ENCODE results near the gene RNF166.

RNF166 gene

DNA sequence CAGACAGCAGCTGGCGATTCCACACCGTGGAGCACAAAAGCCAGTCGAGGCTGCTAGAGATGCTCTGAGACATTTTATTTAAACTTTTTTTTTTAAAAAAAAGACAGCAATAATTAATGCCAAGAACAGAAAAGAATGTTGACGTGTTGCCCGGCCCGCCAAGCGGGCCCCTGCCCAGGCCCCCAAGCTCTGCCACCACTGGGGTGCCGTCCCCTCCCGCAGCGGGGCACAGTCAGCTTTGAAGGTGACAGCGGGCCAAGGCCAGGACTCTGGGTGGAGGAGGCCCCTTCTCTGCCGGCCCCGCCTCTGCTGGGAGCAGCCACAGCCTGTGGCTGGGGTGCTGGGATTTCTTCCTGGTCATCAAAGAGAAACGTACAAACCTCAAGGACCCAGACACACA is 9.8 kb downstream of the RNF166 start:
- no peak for DNase-seq (ENCODE audit: low read depth in 2 of 2)
- TF ChIP-seq, protein P1, sequence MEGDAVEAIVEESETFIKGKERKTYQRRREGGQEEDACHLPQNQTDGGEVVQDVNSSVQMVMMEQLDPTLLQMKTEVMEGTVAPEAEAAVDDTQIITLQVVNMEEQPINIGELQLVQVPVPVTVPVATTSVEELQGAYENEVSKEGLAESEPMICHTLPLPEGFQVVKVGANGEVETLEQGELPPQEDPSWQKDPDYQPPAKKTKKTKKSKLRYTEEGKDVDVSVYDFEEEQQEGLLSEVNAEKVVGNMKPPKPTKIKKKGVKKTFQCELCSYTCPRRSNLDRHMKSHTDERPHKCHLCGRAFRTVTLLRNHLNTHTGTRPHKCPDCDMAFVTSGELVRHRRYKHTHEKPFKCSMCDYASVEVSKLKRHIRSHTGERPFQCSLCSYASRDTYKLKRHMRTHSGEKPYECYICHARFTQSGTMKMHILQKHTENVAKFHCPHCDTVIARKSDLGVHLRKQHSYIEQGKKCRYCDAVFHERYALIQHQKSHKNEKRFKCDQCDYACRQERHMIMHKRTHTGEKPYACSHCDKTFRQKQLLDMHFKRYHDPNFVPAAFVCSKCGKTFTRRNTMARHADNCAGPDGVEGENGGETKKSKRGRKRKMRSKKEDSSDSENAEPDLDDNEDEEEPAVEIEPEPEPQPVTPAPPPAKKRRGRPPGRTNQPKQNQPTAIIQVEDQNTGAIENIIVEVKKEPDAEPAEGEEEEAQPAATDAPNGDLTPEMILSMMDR (IDR thresholded peaks at IDR 0.05; ENCODE audit: low read depth, low read length) = no peak
- H3K4me3 ChIP-seq (replicated peaks in 1 of 2; ENCODE audit: low read depth in 2 of 2, low read length in 2 of 2) = no peak overlapping the region

DNA sequence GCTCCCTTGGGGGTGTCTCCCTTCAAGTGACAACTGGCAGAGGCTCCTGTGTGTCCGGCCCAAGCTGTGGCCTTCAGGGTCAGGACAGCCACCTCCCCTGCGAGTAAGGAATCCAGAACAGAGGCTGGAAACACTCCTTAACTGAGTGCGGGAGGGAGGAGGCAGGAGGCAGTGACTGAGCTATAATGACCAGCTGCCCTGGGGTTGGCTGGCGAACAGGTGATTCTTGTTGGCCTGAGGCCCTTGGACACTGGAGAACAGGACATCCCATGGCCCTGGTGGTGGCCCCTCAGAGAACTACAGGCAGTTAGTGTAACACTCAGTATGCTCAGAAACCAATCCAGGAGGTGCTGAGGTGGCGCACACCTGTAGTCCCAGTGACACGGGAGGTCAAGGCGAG is 10.5 kb downstream of the RNF166 start:
- TF ChIP-seq, protein P1 (IDR thresholded peaks at IDR 0.05; ENCODE audit: low read depth, low read length) = no peak

DNA sequence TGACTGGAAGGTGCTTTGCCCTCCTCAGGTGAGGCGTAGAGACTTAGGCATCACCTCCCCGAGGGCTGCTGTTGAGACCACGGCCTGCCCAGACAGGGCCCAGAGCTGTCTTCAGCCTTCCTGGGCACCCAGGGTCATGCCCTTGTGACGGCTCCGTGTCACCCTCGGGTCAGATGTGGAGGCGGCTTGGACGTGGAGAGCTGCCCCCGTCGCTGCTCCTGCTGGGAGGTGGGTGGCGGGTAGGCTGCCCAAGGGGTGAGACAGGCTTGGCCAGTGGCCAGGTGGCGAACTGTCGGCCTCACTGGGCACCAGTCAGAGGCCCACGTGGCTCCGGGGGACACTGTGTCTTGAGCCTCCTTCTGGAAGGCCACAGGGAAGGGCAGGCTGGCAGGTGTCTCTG is 11.0 kb downstream of the RNF166 start:
- TF ChIP-seq, protein P1 (IDR thresholded peaks at IDR 0.05; ENCODE audit: low read depth, low read length) = no peak
- no peak for DNase-seq (ENCODE audit: low read depth in 2 of 2)
- H3K4me3 ChIP-seq (replicated peaks in 1 of 2; ENCODE audit: low read depth in 2 of 2, low read length in 2 of 2) = no peak overlapping the region

More for the DNA sequence above, 10.5 kb downstream of the RNF166 start:
- no peak overlapping the region for H3K4me3 ChIP-seq (replicated peaks in 1 of 2; ENCODE audit: low read depth in 2 of 2, low read length in 2 of 2)
- no peak for DNase-seq (ENCODE audit: low read depth in 2 of 2)

DNA sequence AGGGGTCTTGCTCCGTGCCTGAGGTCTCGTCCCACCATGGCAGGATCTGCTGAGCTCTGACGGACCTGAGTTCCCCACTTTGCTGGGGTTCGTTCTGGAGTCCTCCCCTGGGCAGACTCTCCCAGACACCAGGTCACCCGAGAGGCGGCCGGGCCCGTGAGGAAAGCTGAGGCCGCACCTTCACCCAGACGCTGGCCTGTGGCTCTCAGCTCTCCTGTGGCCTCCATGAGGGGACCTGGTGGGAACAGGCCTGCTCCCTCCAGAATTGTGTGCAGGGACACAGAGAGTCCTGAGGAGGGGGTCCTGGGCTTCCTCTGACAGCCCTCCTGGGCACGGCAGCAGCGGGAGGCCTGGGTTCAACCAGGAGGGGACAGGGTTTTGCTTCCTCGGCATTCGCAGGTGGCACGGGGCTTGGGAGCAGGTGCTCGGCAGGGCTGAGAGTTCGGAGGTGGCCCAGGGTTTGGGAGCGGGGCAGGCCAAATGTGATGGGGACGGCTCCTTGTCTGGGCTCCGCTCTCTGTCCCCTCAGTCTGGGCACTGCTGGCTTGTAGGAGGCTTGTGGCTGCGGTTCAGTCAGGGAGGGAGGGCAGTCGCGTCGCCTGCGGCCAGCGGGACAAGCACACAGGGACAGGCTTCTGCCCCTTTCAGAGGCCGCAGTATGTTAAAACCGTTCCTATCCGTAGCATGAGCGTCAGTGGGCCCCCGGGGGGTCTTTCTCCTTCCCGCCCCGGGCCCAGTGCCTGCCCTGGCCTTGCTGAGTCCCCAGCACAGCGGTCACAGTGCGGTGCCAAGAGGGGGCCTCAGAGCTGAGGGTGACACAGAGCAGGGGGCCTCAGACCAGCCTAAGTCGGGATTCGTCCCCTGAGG is 11.8 kb downstream of the RNF166 start:
- no peak for DNase-seq (ENCODE audit: low read depth in 2 of 2)
- TF ChIP-seq, protein P1 (IDR thresholded peaks at IDR 0.05; ENCODE audit: low read depth, low read length) = no peak
- H3K4me3 ChIP-seq (replicated peaks in 1 of 2; ENCODE audit: low read depth in 2 of 2, low read length in 2 of 2) = no peak overlapping the region

DNA sequence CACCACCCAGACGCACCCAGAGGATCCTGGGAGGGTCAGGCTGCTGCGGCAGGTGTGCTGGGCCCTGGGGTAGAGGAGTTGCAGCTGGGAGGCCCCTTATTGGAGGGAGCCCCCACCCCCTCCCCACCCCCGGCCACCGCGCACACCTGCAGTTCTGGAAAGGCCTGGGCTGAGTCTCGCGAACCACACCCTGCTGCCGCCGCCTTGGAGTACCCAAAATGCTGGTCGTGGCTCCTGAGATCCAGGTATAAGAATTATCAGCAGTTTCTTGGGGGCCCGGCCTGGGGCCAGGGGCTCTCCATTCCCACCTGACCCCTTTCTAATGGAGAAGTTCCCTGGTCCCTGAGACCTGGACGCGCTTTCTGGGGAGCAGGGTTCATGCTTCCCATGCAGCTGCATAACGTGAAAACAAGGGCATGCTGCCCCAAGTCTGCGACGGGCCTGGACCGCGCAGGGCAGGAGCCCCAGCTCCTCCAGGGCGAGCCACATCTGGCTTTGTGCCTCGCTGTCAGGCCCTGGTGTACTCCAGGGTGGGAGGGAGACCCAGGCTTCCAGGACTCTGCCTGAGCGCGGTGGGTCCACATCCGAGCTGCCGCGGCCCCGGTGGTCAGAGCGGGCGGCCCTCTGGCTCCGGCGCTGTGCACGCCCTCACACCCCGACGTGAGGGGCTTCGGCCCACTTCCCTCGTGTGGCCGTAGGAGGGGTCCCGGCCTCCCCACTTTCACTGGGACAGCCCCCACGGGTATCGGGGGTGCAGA is 12.6 kb downstream of the RNF166 start:
- no peak overlapping the region for H3K4me3 ChIP-seq (replicated peaks in 1 of 2; ENCODE audit: low read depth in 2 of 2, low read length in 2 of 2)
- TF ChIP-seq, protein P1 (IDR thresholded peaks at IDR 0.05; ENCODE audit: low read depth, low read length) = no peak
- no peak for DNase-seq (ENCODE audit: low read depth in 2 of 2)

DNA sequence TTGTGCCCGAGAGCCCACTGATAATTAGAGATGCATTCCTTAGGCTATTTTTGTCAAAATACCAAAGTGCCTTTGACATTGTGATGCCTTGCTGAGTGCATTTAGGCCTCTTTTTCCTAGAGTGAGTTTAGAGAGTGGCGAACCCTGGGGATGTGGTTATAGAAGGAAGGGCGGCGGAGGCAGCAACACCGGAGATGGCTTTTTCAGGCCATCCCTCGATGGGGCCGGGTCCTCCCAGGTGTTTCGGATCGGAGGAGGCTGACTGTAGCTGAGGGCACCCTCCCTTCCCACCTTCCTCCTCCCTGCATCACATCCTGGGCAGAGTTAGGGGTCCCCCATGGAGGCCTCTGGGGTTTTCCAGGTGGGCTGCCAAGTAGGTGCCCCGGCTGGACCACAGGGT is 13.3 kb downstream of the RNF166 start:
- no peak for DNase-seq (ENCODE audit: low read depth in 2 of 2)

More for the DNA sequence above, 13.3 kb downstream of the RNF166 start:
- TF ChIP-seq, protein P1 (IDR thresholded peaks at IDR 0.05; ENCODE audit: low read depth, low read length) = no peak
- H3K4me3 ChIP-seq (replicated peaks in 1 of 2; ENCODE audit: low read depth in 2 of 2, low read length in 2 of 2) = no peak overlapping the region
